Stimulated activated CD8-positive, alpha-beta memory T cell treated with anti-CD3 and anti-CD28 coated beads, Interleukin-12 subunit alpha, Interleukin-12 subunit beta, amount 100 ng/mL, for 24 hours (primary cell): Measurements from ENCODE around the gene SEMA3G.

Experiments
- DNase-seq: peaks from one replicate; pipeline ENCODE4 v3.0.0-alpha.2; 2020; ENCODE audit errors: extremely low read depth

Gene SEMA3G

DNA sequence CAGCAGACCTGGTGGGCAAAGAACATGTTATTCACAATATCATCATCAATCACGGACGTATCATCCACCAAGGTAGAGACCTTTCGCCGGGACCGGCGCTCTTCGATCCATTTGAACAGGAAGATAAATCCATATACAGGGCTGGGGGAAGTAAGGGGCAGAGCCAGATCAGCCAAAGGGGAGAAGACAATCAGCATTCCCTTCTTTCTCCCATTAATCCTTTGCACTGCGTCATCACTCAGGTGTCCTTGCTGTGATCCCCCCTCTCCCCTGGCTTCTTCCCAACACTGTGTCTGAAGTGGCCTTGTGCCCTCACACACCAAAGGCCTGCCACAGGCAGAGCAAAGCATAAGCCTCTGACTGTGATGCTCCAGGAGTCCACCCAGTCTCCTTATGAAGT is 36.4 kb downstream of the SEMA3G start:
- no peak for DNase-seq

DNA sequence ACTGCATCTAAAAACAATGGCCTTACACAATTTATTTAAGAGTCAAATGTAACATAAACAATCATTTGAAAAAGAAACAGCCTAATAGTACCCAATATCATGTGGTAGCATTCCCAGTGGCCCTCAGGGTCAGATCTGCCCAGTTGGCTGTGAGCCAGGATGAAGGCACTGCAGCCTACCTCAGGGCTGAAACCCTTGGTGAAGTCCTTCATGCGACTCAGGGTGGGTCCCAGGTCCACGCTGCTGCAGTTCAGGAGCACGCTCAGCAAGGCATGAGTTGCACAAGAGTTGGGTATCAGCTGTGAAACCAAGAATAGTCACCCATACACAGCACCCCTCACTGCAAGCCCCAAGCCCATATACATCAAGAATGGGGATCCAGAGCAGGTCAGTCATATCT is 37.1 kb downstream of the SEMA3G start:
- no peak for DNase-seq

DNA sequence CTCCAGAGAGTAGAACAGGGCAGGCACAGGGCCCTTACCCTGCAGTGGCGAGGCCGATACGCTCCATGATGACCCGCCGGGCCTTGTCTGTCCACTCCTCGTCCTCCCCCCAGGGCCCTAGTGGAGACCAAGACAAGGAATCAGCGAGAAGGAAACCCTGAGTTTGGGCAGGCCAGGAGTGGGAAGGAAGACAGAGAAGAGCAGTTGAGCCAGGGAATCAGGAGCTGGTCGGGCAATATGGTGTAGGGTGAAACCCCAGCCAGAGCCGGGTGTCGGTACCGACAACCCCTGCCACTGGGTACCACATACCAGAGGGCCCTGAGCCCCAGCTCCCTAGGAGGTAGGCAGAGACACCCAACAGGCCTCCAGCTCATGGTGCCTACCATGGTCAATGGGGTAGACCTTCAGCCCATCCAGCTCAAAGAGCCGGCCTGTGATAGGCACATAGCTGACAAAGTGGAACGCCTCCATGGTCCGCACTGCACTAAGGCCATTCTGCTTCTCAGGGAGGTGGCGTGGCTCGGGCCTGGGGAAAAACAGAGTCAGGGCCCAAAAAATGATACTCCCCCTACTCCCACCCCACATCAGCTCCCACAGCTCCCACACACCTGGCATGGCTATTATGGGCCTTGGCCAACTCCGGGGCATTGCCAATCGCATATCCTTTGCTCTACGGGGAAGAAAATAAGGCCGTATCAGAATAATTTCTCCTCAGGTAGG is 38.0 kb downstream of the SEMA3G start:
- DNase-seq, result no peak

DNA sequence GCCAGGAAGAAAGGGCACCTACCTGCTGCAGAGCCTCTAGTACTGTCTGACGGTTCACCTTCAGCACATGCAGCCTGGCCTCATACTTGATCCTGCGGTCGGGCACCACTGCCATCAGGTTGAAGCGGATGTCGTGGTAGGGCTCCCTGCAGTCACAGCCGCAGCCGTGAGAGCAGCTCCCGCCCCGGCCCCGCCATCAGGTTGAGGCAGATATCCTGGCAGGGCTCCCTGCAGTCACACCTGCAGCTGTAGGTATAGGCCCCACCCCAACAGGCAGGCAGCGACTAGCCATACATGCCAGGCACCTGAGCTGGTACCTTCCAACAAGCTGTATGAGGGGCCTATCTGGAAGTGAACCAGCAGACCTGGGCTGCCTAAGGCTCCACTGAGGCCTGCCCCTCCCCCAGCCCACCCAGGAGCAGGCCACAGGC is 38.7 kb downstream of the SEMA3G start:
- no peak for DNase-seq

- no peak for DNase-seq
These were observed 39.2 kb downstream of the SEMA3G start for GRCh38 chr3:52405601-52406110.

GRCh38 chr3:52405066-52405465 is 39.8 kb downstream of the SEMA3G start:
- DNase-seq, result no peak

- DNase-seq, result no peak
These were observed 40.5 kb downstream of the SEMA3G start for GRCh38 chr3:52404391-52404790.

DNA sequence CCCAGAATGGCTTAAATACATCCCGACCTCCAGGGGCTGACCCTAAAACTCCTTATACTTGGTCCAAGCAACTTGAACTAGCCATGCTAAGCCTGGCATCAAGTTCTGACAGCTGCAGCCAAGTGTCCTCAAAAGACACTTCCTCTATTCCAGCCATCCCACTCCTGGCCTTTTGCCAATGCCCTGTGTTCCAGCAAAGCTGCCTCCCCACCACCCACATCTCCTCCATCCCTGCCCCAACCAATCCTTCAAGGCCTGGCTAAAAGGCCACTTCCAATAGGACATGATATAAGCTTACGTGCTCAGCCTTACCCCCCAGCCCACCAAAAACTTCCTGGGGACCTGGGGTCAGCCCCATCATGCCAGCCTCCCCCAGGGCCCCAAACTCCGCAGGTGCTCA is 40.9 kb downstream of the SEMA3G start:
- no peak for DNase-seq

DNA sequence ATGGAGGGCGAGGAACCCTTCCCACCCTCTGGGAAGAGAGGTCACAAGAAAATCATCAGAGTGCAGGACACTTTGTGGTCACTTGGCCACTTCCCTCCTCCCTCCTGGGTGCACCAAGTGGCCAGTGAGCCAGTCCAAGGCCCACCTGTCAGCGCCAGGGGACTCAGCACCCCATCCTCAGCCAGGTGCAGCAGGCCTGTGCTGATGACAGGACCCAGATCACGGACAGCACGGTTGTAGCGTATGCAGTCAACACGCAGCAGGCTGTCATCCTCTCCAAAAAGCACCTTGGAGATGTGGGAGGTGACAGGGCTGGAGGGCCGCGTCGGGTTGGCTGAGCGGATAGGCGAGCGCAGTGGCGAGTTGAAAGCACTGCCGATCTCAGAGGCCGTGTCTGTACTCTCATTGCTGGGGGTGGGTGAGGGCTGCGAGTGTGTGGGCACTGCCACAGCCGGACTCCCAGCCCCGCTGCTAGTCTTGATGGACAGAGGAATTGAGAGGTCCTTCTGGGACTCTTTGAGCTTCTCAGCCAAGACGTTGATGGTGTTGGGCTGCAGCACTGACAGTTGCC is 41.5 kb downstream of the SEMA3G start:
- no peak for DNase-seq

DNA sequence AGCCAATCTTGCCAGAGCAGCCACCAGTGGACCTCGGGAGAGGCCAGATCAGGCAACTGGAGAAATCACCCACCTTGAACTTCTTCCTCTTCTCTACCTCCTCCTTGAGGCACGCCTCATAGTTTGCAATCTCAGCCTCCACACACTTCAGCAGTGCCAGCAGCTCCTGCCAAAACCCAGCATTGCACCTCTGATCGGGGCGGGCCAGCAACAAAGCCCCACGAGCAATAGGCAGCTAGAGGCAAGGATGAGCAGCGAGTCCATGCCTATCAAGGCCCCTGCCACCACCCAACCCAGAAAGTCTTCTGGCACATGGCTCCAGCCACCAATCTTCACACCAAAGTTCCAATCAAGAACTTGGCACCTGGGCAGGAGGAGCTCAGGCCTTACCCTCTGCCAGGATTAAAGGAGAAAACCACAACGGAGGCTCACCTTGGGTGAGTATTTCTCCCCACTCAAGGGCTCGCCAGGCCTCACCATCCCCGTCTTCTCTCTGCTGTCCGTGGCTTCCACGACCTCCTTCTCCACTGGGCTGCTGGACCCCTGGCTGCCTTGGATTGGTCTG is 42.1 kb downstream of the SEMA3G start:
- no peak for DNase-seq

GRCh38 chr3:52402101-52402521 is 42.8 kb downstream of the SEMA3G start:
- no peak for DNase-seq

- no peak for DNase-seq
These were observed 43.4 kb downstream of the SEMA3G start for GRCh38 chr3:52401551-52401950.

DNA sequence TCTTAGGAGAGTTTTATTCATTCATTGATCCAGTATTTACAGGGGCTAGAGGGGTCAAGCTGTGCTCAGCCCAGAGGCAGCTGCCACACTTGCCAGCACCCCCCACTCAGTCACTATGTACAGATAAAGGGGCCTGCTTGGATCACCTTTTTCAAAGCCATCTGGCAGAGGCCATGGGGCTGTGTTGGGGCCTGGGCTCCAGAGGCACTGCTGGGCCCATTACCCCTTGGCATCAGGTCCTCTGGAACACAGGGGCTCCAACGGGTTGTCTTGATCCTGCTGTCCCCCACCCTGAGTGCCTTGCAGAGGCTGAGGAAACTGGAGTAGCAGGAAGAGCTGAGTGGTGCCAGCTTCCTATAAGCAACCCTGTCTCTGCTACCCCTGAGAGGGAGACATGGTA is 43.9 kb downstream of the SEMA3G start:
- DNase-seq, result no peak

- DNase-seq, result no peak
These were observed 44.6 kb downstream of the SEMA3G start for GRCh38 chr3:52400275-52400793.

DNA sequence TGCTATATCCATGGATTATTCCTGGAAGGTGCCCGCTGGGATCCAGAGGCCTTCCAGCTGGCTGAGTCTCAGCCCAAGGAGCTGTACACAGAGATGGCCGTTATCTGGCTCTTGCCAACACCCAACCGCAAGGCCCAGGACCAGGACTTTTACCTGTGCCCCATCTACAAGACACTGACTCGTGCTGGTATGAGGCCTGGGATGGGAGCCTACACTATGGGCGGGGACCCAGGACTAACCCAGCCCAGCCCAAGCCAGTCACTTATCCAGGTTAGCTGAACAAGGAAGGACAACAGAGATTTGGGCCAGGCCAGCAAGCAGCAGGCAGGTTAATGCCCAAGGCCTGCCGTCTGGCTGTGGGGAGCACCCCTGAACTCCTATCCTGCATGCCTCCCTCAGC is 45.3 kb downstream of the SEMA3G start:
- no peak for DNase-seq

DNA sequence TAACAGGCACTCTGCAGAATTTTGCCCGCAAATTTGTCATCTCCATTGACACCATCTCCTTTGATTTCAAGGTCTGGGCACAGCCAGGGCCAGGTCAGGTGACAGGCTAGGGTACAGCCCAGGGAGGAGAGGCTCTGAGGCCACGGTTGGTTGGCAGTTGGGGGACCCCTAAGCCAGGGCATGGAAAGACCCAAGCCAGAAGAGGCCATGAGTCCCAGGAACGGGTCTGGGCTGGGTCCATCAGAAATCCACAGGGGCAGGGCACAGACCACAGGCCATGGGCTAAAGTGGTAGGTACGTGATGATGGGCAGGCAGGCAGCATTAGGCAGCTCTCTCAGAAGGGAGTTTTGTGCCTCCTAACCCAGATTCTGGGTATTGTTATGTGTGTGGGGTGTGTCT is 45.8 kb downstream of the SEMA3G start:
- DNase-seq, result no peak

DNA sequence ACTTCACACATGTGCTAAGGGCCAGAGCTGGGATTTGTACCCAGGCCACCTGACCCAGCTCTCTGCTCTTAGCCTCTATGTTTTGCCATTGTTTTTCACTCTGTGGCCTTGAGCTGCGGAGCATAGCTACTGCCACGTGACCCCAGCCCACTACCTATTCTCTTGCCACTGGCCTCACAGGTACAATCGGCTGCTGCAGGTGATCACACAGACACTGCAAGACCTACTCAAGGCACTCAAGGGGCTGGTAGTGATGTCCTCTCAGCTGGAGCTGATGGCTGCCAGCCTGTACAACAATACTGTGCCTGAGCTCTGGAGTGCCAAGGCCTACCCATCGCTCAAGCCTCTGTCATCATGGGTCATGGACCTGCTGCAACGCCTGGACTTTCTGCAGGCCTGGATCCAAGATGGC is 46.2 kb downstream of the SEMA3G start:
- DNase-seq, result no peak

DNA sequence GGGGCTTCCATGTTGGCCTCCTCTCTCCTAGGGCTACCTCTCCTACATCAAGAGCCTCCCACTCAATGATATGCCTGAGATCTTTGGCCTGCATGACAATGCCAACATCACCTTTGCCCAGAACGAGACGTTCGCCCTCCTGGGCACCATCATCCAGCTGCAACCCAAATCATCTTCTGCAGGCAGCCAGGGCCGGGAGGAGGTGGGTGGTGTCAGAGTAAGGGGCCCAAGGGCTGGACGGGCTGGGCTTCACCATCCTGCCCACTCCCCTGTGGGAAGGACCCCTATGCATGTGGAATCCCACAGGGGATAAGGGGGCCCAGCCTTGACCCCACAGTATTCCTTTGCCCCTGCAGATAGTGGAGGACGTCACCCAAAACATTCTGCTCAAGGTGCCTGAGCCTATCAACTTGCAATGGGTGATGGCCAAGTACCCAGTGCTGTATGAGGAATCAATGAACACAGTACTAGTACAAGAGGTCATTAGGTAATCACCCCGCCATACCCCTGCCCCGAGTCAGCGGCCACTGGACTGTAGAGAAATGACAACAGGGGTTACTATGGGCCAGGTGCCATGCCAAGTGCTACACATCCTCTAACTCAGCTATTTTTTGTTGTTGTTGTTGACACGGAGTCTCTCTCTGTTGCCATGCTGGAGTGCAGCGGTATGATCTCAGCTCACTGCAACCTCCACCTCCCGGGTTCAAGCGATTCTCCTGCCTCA is 47.1 kb downstream of the SEMA3G start:
- DNase-seq, result no peak

DNA sequence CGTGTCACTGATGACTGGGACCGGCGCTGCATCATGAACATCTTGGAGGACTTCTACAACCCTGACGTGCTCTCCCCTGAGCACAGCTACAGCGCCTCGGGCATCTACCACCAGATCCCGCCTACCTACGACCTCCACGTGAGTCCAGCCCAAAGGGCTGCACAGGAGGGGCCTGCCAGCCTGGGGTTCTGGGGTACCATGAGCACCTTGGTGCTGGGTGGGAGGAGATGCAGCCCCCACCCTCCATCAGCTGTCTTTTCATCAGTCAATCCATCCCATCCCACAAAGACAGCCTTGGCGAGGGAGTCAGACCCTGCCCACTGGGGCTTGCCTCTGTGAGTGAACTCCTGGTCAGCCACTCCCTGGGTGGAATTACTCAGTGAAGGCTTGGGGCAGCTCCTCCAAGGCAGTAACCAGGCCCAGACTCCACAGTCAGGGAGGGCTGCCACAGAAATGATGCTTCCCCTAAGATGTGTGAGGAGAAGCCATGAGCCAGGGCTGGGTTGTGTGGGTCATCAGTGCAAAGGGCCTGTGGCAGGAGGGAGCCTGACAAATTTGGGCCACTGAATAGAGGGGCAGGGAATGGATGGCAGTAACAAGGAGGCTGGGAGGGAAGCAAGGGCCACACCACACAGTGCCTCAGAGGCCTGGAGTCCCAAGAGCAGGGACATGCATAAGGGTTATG is 47.9 kb downstream of the SEMA3G start:
- DNase-seq, result no peak

DNA sequence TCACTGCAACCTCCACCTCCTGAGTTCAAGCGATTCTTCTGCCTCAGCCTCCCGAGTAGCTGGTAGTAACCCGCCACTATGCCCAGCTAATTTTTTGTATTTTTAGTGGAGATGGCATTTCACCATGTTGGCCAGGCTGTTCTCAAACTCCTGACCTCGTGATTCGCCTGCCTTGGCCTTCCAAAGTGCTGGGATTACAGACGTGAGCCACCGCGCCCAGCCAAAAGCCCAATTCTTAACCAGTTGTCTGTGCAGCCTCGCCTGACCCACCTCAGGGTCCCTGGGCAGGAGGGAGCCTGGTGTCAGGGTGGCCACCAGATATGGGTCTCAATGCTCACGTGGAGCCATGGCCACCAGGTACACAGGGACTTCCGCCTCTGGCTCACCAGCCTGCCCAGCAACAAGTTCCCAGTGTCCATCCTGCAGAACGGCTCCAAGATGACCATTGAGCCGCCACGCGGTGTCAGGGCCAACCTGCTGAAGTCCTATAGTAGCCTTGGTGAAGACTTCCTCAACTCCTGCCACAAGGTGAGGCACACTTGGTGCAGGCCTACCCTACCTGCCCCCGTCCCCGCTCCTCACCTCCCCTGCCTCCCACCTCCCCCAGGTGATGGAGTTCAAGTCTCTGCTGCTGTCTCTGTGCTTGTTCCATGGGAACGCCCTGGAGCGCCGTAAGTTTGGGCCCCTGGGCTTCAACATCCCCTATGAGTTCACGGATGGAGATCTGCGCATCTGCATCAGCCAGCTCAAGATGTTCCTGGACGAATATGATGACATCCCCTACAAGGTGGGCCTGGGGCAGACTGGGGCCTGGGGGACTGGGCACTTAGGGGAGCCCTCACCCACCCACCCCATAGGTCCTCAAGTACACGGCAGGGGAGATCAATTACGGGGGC is 48.6 kb downstream of the SEMA3G start:
- no peak for DNase-seq

GRCh38 chr3:52395503-52395865 is 49.4 kb downstream of the SEMA3G start:
- DNase-seq, result no peak
